GM11168 (cell line): ENCODE data around the gene MPHOSPH9.
"Not testable (repeated sequence)": the region's sequence is repeated elsewhere in the genome, so short reads cannot be mapped to it uniquely, and the experiment has no call there.

ENCODE experiments used
- in situ Hi-C: fragments of 300-500 bp; cut with MboI; formaldehyde crosslinking; loops from one replicate; pipeline ENCODE4 v1.12.0; 2022; ENCODE audit warnings: low sequenced_read_pairs; ENCODE audit not compliant: unreplicated experiment

MPHOSPH9 gene

GRCh38 chr12:123258593-123258992 is 25.7 kb upstream of the MPHOSPH9 start:
- in situ Hi-C loops, result no loop called here

DNA sequence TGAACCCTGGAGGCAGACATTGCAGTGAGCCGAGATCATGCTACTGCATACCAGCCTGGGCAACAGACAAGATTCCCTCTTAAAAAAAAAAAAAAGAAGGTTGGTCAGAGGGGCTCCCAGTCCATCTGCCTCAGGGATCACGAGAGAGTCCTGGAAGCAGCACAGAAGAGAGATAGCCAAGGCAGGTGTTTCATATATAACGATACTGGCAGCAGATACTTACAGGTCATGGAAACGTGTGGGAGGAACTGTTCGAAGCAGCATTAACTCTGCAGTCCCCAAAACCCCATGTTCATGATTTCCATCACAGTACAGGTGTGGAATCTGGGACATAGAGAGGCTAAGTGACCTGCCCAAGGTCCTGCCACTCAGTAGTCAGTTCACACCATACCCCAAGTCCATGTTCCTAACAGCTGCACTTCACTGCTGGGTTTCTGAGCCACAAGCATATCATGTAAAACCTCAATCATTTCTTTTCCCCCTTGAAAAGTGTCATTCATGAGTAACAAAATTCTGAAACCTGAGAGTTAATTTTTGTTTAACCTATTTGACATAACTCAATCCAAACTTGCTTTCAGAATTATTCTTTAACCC is 22.0 kb upstream of the MPHOSPH9 start:
- in situ Hi-C loops, result no loop called here

DNA sequence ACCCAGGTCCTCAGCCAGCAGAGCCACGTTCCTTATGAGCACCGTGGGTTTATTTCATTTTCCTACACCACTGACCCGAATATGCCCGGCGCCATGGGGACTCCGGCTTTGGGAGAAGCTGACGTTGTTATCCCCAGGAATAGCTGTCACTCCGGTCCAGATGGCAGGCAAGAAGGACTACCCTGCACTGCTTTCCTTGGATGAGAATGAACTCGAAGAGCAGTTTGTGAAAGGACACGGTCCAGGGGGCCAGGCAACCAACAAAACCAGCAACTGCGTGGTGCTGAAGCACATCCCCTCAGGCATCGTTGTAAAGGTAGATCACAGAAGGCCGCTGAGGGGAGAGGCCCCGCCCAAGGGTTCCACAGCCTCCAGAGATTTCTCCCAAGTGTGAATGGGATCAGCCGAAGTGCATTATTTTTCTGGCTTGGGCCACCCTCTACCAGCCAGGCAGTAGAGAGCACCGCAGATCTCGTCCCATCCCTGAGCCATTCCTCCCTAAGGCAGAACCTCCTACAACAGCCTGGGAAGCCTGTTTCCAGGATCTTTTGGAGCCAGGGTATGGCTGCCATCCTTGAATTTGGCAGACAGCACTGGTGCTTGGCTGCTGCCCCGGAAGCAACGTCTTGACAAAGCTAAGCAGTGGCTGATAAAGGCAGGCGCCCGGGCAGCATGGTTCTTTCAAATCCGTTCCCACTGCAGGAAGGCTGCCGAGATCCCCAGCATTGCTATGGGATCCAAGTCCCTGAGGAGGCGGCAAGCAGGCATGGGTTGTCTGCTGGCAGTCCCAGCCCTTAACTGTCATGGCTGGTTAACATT is 20.9 kb upstream of the MPHOSPH9 start:
- in situ Hi-C loops, result no loop called here

GRCh38 chr12:123252365-123252764 is 19.4 kb upstream of the MPHOSPH9 start:
- in situ Hi-C loops, result not testable (repeated sequence)

DNA sequence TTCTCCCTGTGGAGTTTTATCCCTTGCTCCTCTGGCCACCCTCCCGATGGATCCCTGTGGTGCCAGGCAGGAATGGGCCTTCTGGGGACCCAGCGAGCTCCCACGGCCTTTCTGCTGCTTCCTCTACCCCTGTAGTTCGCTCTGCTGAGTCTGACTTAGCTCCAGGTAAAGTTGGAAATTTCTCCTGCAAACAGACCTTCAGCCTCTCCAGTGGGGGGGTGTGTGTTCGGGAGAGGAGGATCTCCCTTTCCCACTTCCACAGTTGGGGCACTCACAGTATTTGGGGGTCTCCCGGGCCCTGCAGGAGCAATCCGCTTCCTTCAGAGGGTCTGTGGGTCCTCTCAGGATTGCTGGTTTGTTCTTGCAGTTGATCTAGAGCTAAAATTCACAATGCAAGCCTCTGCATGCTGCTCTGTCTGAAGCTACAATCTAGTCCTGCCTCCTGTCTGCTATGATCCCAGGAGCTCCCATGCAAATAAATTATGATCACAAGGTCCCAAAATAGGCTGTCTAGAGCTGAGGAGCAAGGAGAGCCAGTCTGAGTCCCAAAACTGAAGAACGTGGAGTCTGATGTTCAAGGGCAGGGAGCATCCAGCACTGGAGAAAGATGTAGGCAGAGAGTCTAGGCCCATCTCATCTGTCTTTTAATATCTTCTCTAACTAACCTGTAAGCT is 18.6 kb upstream of the MPHOSPH9 start:
- in situ Hi-C loops, result no loop called here

- in situ Hi-C loops, result no loop called here
These were observed 17.8 kb upstream of the MPHOSPH9 start for GRCh38 chr12:123250471-123251383.

DNA sequence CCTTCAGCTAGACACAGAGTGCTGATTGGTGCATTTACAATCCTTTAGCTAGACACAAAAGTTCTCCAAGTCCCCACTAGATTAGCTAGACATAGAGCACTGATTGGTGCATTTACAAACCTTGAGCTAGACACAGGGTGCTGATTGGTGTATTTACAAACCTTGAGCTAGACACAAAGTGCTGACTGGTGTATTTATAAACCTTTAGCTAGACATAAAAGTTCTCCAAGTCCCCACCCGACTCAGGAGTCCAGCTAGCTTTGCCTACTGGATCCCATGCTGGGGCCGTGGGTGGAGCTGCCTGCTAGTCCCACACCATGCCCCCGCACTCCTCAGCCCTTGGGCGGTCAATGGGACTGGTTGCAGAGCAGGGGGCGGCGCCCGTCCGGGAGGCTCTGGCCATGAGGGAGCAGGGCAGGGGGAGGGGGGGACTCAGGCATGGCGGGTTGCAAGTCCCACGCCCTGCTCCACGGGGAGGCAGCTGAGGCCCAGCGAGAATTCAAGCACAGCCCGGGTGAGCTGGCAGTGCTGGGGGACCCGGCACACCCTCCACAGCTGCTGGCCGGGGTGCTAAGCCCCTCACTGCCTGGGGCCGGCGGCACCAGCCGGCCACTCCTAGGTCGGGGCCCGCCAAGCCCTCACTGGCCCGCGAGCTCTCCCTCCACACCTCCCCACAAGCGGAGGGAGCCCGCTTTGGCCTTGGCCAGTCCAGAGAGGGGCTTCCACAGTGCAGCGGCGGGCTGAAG is 16.2 kb upstream of the MPHOSPH9 start:
- in situ Hi-C loops, result not testable (repeated sequence)

- in situ Hi-C loops, result not testable (repeated sequence)
These were observed 15.2 kb upstream of the MPHOSPH9 start for GRCh38 chr12:123248129-123248528.

GRCh38 chr12:123245678-123246077 is 12.7 kb upstream of the MPHOSPH9 start:
- in situ Hi-C loops, result no loop called here

GRCh38 chr12:123243671-123244262 is 10.8 kb upstream of the MPHOSPH9 start:
- in situ Hi-C loops, result no loop called here

DNA sequence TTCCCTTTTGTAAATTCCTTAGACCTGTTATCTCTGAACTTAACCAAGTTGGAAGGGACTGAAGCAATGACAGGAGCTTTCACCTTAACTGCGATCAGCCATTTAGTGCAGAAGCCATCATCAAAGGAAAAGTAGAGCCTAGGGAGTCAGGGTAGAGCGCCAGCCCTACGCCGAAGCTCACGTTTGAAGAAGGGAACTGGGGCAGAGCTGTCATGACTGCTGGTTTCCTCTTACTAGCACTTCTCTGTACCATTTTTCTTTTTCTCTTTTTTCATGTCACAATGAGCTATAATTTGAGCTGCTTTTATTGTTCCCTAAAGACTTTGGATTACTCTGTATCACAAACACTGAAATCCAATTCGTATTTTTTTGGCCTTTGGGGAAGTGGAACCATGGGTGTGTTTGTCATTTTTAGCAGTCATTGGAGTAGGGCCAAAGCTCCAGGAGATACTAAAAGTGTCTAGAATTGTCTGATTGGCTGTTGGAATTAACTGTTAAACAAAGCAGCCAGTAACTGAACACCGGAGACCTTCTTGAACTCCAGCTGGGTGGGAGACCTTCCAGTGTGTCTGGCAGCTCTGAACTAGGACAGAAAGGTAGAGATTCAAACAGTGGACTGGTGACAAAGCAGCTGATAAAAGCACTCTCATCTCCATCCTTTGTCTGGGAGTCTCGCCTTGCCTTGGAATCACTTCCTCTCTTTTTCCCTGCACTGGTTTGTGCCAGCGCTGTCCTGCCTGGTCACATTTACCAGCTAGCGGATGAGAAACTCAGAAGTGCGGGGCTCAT is 9.4 kb upstream of the MPHOSPH9 start:
- in situ Hi-C loops, result no loop called here

DNA sequence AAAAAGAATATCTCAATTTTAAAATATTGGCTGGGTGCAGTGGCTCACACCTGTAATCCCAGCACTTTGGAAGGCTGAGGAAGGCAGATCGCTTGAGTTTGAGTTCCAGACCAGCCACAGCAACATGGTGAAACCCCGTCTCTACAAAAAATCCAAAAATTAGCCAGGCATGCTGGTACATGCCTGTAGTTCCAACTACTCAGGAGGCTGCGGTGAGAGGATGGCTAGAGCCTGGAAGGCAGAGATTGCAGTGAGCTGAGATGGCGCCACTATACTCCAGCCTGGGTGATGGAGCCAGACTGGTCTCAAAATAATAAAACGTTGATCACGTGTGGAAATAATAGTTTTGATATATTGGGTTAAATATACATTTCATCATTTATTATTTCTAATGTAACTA is 6.0 kb upstream of the MPHOSPH9 start:
- in situ Hi-C loops, result no loop called here

DNA sequence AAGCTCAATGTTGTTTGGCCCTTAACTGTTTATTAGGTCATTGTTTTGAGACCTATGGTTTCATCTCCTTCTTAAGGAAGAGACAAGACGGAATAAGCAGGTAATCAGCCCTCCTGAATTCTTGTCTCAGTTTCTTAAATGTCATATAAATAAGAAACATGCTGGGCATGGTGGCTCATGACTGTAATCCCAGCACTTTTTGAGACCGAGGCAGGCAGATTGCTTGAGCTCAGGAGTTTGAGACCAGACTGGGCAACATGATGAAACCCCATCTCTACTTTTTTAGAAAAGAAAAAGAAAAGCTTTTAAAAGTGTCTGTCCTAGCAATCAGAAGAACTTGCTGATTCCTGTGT is 5.4 kb upstream of the MPHOSPH9 start:
- in situ Hi-C loops, result no loop called here

DNA sequence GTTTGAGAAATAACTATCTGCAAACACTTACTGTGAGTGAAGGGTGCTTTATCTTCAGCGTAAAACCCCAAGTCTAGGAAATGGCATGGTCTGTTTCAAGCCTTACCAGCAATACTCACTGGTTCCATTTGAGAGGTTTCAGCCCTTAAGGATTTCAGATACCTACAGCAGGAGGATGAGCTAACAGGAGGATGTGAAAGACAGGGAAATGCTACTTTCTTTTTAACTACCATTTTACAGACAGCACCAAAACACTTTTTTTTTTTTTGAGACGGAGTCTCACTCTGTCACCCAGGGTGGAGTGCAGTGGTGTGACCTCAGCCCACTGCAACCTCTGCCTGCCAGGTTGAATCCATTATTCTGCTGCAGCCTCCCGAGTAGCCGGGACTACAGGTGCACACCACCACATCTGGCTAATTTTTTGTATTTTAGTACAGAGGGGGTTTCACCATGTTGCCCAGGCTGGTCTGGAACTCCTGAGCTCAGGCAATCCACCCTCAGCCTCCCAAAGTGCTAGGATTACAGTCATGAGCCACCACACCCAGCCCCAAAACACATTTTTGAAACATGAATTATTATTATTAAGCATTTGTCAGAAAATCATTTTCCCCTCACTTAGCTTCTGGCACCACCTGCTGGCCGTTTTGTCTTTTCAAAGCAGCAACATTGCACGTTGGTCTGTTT is 4.8 kb upstream of the MPHOSPH9 start:
- in situ Hi-C loops, result no loop called here

- in situ Hi-C loops, result no loop called here
These were observed 766 bp upstream of the MPHOSPH9 start for GRCh38 chr12:123233505-123234308.

DNA sequence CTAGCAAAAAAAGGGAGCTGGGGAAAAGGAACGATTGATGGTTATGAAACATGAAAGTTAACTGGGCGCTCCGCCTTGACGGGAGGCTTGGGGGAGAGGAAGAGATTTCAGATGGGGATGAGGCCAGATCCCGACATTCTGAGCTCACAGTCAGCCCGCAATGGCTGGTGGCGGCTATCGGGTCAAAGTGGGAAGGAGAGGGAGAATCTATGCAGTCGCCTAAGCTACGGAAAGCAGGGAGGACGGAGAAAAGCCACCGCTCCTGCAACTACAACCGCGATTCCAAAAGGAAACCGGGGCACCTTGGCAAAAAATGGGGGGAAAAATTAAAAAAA is 502 bp downstream of the MPHOSPH9 start:
- in situ Hi-C loops, result no loop called here

DNA sequence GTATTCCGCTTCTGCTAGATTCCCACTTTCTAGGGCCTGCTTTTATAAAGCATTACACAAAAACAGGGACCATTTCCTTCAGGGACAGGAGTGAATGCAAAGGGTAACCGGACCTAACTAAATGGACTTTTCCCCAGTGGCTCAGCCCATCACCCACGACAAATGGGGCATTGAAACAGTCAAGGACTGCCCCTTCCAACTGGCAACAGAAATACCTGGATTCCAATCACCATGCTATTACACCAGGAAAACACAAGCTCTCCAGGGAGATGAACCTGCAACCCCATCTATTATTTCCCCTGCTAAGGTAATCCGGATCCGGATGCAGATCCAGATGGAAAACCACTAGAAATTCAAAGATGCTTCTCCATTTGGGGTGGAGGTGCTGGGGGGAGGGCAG is 1.0 kb downstream of the MPHOSPH9 start:
- in situ Hi-C loops, result no loop called here
